Left cardiac atrium (tissue), 4 donors: ENCODE data around the gene RASSF10. TPM values are rescaled to one million over a fixed set of nuclear protein-coding genes. Genes with fewer than 3 reads are reported as not detected.

Experiments
- ATAC-seq, 2 donors: fragments of 200-7000 bp; cut with Tn5 transposase; one replicate each; pipeline ENCODE4 v1.9.1; 2020; ENCODE audit warnings: mild to moderate bottlenecking in 2 of 2, moderate library complexity in 2 of 2
- DNase-seq: peaks from one replicate; pipeline ENCODE4 v3.0.0-alpha.2; 2020
- intact Hi-C, 2 donors: fragments of 100-400 bp; cut with DNase I; formaldehyde crosslinking; loops; one replicate each; pipeline versions ENCODE4 v1.14.1 to v1.15.1; 2022 to 2023
- total RNA-seq, 2 donors: library from RNA; stranded (reverse); fragmentation: NEBNext Ultra II Directional; extraction: Animal tissue kit (Norgen Biotek cat#: 25700); gene quantifications; one replicate each; pipeline ENCODE4 v1.2.1, GENCODE V29; 2021
- donor health status: DM: no; HTN: yes; CAD: no.
- donor health status: DM: no; HTN: yes; CAD: no; lungs with severe emphysema.
- donor health status: DM: yes; HTN: yes; CAD: no.
- donor health status: Dilated cardiomyopathy.

RASSF10 gene
- total RNA-seq, 2 donors from 2014 or later = 0.15 to 0.63 TPM

DNA sequence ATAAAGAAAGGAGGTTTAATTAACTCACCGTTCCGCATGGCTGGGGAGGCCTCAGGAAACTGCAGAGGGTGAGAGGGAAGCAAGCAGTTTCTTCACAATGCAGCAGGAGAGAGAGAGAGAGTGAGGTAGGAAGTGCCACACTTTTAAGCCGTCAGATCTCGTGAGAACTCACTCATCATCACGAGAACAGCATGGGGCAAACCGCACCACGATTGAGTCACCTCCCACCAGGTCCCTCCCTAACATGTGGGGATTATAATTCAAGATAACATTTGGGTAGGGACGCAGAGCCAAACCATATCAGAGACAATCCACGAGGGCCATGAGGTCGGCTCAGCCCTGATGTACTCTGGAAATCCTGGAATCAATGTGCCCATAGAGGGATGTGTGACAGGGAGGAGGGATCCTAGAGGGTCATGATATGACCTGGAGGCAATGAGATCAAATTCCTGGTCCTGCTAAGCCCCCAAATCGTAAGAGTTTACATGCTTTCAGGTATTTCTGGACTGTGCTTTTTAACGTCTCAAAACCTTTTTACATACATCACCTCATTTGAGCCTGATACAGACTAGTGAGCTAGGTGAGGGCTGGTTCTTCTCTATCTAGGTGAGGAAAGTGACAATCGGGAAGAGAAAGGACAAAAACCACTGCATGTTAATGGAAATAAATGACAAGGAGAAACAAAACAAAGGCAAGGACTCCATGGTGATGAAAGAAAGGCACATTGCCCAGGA, 19.5 kb upstream of the RASSF10 start:
- no peak for DNase-seq
- ATAC-seq = no peak
- intact Hi-C loops = no loop called here

DNA sequence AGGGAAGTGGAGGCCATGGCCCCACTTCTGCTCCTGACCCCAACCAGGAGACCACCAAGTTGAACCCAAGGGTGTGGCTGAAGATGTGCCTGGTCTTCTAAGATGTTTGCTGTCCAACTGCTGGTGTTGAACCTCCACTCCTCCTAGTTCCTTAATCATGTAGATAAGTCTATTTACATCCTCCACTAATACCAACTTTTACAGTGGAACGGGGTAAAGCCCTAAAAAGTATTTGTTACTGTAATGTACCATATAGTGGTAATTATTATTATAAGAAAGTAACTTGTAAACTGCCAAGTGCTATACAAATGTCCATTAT, 19.0 kb upstream of the RASSF10 start:
- DNase-seq (no peak), ATAC-seq (no peak)
- intact Hi-C loops = no loop called here

DNA sequence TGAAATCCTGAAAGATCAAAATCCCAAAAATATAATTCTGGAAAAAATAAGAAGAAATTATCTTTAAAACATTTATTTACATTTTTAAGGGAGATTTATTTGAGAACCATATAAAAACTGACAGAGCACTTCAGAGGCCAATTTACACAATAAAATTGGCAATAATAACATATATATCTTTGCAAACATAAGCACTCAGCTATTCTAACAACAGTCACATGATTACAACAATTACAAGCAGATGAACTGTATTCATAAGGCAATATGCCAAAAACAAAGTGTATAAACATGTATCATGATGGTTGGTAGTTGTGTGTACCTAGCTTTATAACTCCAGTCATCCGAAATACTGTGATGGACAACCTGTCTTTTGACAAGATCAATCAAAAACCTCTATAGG, 17.7 kb upstream of the RASSF10 start:
- ATAC-seq (no peak), DNase-seq (no peak)
- intact Hi-C loops = no loop called here

DNA sequence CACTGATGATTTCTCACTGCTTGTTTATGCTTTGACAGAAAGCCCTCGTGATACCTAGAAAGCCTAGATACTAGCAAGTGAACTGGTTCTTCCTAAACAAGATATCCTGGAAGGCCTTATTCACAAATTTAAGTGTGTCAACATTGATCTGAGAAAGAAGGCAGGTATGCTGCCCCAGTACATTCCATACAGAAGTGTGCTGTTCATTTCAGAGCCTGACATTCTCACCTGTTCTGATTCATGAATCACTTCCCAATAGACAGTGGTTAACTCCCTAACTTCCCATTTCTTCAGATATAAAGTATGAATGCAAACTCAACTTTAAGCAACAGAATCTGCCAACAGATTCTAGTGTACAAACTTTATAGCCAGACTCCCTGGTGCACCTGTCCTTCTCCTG, 15.5 kb upstream of the RASSF10 start:
- ATAC-seq (no peak), DNase-seq (no peak)
- intact Hi-C loops = no loop called here

DNA sequence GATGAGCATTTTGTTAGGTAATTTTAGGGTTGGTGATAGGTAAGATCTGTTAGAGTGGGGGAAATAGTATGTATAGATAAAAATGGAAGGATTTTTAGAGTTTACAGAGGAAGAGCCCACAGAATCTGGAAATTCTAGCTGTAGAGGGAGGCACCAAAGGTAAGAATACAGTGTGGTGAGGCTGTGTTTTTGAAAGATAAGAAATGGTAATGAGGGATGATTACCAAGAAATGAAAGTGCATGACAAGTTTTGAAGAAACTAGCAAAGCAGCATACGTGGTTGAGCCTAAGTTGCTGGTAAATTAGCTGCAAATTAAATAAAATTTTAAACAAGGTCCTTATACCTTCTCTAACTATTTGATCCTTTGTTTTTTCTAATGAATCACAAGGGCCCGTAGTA, 14.6 kb upstream of the RASSF10 start:
- ATAC-seq (no peak), DNase-seq (no peak)
- intact Hi-C loops = no loop called here

DNA sequence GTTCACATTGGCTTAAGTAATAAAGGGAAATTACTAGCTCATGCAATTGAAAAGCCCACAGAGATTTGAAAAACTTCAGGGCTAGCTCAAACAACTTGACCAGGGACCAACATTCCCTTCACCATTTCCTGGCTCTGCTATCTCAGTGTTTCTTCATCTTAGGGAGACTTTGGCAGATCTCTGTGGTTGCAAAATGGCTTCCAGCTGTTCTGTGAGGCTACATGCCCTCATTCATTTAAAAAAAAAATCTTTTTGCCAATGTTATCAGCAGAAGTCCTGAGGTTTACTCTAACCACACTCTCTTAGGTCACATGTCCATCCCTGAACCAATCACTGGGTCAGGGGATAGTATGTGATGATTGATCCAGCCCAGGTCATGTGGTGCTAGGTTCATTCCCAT, 13.9 kb upstream of the RASSF10 start:
- DNase-seq (no peak), ATAC-seq (peak; percentile 82 to 95)
- intact Hi-C loops = no loop called here

DNA sequence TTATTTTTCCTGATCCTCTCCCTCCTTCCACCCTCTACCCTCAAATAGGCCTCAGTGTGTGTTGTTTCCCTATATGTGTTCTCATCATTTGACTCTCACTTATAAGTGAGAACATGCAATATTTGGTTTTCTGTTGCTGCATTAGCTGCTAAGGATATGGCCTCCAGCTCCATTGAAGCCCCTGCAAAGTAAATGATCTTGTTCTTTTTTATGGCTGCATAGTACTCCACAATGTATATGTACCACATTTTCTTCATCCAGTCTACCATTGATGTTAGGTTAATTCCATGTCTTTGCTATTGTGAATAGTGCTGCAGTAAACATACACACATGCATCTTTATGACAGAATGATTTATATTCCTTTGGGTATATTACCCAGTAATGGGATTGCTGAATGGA, 13.3 kb upstream of the RASSF10 start:
- intact Hi-C loops = no loop called here
- DNase-seq = no peak
- ATAC-seq = no peak

DNA sequence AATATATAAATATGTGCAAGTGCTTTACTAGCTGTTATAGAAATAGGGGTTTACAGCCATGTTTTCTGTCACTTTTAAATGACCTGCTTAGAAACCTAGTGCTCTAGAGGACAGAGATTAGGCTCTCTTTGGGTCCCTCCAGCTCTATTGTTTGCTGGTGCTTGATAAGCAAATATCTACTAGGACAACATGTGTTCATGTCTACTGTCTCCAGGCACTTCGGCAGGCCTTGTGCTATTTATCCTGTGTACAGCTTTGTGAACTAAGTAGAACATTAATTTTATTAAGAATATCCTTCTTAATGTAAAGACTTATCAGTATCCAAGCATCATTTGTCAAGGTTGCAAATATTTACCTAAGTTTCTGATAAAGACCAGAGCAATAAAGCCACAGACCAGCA, 11.9 kb upstream of the RASSF10 start:
- ATAC-seq (no peak), DNase-seq (no peak)
- intact Hi-C loops = no loop called here

DNA sequence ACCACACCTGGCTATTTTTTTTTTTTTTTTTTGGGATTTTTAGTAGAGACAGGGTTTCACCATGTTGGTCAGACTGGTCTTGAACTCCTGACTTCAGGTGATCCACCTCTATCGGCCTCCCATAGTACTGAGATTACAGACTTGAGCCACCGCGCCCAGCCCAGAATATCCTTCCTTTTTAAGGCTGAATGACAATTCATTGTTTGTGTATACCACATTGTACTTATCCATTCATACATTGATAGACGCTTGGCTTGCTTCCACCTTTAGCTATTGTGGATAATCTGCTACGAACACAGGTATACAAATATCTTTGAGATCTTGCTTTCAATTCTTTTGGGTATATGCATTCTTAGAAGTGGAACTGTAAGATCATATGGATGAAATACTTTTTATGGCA, 10.8 kb upstream of the RASSF10 start:
- intact Hi-C loops = no loop called here
- ATAC-seq = no peak

DNA sequence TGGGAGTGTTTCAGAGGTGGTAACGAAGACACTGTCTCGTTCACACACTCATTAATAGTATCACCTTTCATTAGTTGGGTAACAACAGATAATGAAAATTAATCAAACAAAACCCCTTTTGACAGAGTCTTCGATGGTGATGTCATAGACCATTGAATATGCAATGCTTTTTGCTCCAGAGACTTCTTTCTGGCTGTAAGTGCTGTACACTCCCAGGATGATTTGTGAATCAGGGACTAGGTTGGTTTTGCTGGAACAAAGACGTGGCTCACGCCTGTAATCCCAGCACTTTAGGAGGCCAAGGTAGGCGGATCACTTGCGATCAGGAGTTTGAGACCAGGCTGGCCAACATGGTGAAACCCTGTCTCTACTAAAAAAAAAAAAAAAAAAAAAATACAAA, 9.5 kb upstream of the RASSF10 start:
- ATAC-seq = no peak
- intact Hi-C loops = no loop called here
- no peak for DNase-seq

More for the DNA sequence above, 10.8 kb upstream of the RASSF10 start:
- DNase-seq = no peak

DNA sequence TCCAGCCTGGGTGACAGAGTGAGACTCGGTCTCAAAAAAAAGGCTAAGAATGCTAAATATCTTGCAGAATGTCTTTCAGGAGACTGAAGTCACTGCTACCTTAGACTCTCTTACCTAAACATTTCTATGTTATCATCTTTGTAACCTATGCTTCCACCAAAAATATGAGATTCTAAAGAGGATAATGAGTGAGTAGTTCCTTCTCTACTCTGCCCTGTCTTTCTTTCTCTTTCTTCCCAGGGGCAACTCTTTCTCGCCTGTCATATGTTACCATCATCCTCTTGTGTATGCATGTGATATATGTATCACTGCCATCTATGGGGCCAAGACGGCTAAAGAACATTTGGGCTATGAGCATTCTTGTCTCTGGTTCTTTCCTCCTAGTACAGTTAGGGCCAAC, 9.0 kb upstream of the RASSF10 start:
- intact Hi-C loops = no loop called here
- DNase-seq (no peak), ATAC-seq (no peak)

DNA sequence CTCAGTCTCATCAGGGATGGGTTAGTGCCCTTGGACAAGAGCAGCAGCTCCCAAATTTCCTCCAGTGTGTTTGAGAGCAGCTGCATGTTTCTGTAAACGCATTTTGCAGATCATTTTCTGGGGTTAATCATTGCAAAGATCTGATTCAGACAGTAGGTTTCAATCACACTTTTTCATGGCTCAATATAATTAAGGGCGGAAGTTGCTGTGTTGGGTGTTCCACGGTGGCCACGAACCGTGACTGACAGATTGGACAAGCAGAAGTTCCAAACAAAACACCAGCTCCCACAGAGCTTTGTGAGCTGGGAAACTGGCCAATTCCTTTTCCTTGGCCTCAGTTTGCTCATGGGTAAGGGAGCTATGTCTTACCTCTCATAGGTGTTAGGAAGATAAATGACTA, 8.4 kb upstream of the RASSF10 start:
- DNase-seq (no peak), ATAC-seq (no peak)
- intact Hi-C loops = no loop called here

DNA sequence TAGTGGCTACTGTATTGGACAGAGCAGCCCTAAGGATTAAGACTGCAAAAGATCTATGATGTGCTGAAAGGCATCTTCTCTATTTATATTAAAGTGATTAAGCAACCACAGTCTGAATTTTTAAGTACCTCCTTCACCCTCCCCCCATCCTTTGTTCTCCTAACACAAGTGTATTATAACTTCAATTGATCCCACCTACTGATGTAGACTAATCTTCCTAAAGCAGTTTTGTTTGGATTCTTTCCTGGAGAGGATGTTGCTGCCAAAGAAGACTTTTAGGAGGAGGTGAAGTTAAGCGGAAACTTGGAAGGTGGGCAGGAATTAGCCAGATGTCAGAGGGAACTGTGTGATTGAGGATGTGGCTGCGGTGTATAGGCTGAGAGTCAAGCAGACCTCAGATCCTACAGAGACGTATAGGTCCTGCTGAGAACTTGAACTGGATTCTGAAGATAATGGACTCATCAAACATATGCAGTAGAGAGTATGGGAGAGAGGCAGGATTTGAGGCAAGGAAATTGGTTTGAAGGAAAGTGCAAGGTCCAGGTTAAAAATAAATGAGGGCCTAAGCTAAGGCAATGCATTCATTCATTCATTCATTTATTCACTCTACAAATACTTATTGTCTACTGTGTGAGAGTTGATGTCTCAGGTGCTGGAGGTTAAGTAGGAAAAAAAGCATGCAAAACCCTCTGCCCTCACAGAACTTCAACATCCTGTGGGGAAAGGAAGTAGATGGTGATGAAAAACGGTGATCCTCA, 5.2 kb upstream of the RASSF10 start:
- intact Hi-C loops = no loop called here
- DNase-seq = no peak
- no peak for ATAC-seq

DNA sequence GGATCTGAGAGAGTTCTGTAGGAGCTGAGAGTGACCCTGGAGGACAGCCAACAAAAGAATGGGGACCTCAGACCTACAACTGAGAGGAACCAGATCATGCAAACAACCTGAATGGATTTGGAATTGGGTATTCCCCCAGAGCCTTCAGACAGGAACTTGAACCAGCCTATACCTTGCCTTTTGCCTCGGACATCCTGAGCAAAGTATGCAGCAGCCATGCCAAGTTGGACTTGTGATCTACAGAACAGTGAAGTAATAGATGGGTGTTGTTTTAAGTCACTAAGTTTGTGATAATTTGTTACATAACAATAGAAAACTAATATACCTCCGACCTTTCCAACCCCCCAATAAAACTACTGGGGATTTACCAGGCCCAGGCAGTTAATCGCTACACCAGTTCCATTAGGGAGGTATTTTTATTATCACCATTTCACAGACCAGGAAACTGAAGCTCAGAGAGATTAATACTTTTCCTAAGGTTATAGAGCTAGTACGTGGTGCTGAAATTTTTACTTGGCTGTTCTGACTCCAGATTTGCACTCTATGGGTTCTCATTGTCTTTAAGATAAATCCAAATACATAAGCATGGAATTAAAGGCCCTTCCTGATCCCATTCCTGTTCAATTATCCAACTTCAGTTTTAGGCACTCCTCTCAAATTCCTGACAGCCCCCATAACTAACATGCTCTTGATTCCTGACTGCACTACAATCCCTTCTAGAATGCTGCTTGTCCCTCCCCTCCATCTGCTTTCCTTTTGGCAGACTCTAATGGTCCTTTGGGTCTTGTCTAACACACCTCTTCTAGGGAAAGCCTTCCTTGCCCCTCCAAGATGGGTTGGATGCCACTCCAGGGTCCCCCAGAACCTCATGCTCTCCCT, 1.7 kb upstream of the RASSF10 start:
- intact Hi-C loops = no loop called here
- ATAC-seq (no peak), DNase-seq (no peak)

DNA sequence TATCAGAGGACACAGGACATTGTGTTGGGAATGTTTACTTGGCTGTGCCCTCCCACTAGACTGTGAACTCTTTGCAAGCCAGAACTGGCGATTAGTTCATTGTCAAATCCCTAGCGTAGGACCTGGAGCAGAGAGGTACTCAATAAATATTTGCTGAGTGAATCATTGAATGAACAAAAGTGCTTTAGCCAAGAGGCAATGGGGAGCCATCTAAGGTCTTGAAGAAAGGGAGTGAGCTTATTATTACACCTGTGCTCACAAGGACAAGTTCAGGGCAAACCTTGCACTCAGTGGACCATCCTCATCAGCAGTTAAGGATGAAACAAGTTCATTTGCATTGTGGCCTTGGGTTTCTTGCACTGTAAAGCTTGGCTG, 1.1 kb upstream of the RASSF10 start:
- intact Hi-C loops = no loop called here
- DNase-seq (no peak), ATAC-seq (no peak)

DNA sequence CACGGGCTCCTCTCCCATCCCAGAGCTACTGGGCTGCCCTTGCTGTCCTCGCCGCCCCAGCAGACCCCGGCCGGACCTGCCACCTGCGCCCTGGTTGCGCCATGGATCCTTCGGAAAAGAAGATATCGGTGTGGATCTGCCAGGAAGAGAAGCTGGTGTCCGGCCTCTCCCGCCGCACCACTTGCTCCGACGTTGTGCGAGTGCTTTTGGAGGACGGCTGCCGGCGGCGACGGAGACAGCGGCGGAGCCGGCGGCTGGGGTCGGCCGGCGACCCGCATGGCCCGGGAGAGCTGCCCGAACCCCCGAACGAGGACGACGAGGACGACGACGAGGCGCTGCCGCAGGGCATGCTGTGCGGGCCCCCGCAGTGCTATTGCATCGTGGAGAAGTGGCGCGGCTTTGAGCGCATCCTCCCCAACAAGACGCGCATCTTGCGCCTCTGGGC, 382 bp downstream of the RASSF10 start:
- DNase-seq = peak; percentile 21
- no peak for ATAC-seq
- intact Hi-C loops = no loop called here

DNA sequence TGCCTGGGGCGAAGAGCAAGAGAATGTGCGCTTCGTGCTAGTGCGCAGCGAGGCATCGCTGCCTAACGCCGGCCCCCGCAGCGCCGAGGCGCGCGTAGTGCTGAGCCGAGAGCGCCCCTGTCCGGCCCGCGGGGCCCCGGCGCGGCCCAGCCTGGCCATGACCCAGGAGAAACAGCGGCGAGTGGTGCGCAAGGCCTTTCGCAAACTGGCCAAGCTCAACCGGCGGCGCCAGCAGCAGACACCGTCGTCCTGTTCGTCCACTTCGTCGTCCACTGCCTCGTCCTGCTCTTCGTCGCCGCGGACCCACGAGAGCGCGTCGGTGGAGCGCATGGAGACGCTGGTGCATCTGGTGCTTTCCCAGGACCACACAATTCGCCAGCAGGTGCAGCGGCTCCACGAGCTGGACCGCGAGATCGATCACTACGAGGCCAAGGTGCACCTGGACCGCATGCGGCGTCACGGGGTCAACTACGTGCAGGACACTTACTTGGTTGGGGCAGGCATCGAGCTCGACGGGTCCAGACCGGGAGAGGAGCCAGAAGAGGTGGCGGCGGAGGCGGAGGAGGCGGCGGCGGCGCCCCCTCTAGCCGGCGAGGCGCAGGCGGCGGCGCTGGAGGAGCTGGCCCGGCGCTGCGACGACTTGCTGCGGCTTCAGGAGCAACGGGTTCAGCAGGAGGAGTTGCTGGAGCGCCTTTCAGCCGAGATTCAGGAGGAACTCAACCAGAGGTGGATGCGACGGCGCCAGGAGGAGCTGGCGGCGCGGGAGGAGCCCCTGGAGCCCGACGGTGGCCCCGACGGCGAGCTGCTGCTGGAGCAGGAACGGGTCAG, 1.0 kb downstream of the RASSF10 start:
- ATAC-seq (peak; percentile 59 to 61), DNase-seq (peak; percentile 31)
- intact Hi-C loops = no loop called here

DNA sequence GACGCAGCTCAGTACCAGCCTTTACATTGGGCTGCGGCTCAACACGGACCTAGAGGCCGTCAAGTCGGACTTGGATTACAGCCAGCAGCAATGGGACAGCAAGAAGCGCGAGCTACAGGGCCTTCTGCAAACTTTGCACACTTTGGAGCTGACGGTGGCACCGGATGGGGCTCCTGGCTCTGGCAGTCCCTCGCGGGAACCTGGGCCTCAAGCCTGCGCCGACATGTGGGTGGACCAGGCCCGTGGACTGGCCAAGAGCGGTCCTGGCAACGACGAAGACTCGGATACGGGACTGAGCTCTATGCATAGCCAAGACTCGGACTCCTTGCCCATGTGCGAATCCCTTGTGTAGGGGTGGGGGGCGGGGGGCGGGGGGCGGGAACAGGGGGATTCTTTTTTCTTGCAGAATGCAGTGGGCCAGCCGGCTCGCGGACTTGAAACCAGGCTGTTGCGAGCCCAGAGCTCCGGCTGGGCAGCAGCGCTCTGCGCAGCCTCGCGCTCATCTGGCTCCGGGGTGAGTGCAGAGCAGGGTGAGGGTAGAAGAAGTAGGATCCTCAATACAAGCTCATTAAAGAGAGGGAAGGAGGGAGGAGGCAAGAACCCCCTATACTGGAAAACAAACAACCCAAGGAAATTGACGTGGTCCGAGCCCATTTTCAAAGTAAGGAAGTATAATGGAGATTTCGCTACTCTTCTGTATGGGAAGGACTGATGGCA, 1.8 kb downstream of the RASSF10 start:
- ATAC-seq (peak; percentile 21 to 25), DNase-seq (peak; percentile 29)
- intact Hi-C loops = no loop called here
